SKM-1 treated with dmso at 0.1 percent for 144 hours (cell line): Measurements from ENCODE around the gene NEURL1.
"Not testable (repeated sequence)": the region's sequence is repeated elsewhere in the genome, so short reads cannot be mapped to it uniquely, and the experiment has no call there.

Experiments used
- DNase-seq: peaks from one replicate; lab custom pipeline; 2025; ENCODE audit not compliant: unreplicated experiment; lab: John Stamatoyannopoulos, UW

NEURL1 gene

GRCh38 chr10:103620891-103621782 lies 127.6 kb downstream of the NEURL1 start:
- no peak for DNase-seq

GRCh38 chr10:103621783-103622125 lies 128.2 kb downstream of the NEURL1 start:
- DNase-seq = no peak

GRCh38 chr10:103622286-103622685 lies 128.8 kb downstream of the NEURL1 start:
- DNase-seq = no peak

GRCh38 chr10:103622935-103623574 lies 129.6 kb downstream of the NEURL1 start:
- DNase-seq = no peak

- DNase-seq = no peak
These were observed 132.7 kb downstream of the NEURL1 start for GRCh38 chr10:103626178-103626577.

GRCh38 chr10:103627111-103627892 lies 133.8 kb downstream of the NEURL1 start:
- no peak for DNase-seq

- no peak for DNase-seq
These were observed 134.4 kb downstream of the NEURL1 start for GRCh38 chr10:103627893-103628292.

GRCh38 chr10:103629581-103629980 lies 136.1 kb downstream of the NEURL1 start:
- DNase-seq = no peak

- no peak for DNase-seq
These were observed 136.7 kb downstream of the NEURL1 start for GRCh38 chr10:103630156-103630555.

- no peak for DNase-seq
These were observed 138.7 kb downstream of the NEURL1 start for GRCh38 chr10:103632247-103632642.

GRCh38 chr10:103632871-103633270 lies 139.4 kb downstream of the NEURL1 start:
- DNase-seq = not testable (repeated sequence)

GRCh38 chr10:103633846-103634245 lies 140.3 kb downstream of the NEURL1 start:
- no peak for DNase-seq

- DNase-seq = no peak
These were observed 142.1 kb downstream of the NEURL1 start for GRCh38 chr10:103635580-103635979.

- DNase-seq = no peak
These were observed 143.0 kb downstream of the NEURL1 start for GRCh38 chr10:103636492-103636891.

- no peak for DNase-seq
These were observed 143.5 kb downstream of the NEURL1 start for GRCh38 chr10:103637011-103637410.

- DNase-seq = no peak
These were observed 144.5 kb downstream of the NEURL1 start for GRCh38 chr10:103637927-103638557.

GRCh38 chr10:103638948-103639347 lies 145.4 kb downstream of the NEURL1 start:
- no peak for DNase-seq

- no peak for DNase-seq
These were observed 147.1 kb downstream of the NEURL1 start for GRCh38 chr10:103640436-103641181.

GRCh38 chr10:103641326-103641725 lies 147.8 kb downstream of the NEURL1 start:
- DNase-seq = no peak
